ENCODE measurements around the gene BBC3. TPM values are rescaled to one million over a fixed set of nuclear protein-coding genes. Genes with fewer than 3 reads are reported as not detected.

Gene BBC3
- total RNA-seq, 1 donor from 2014 or later: 4.7 TPM

DNA sequence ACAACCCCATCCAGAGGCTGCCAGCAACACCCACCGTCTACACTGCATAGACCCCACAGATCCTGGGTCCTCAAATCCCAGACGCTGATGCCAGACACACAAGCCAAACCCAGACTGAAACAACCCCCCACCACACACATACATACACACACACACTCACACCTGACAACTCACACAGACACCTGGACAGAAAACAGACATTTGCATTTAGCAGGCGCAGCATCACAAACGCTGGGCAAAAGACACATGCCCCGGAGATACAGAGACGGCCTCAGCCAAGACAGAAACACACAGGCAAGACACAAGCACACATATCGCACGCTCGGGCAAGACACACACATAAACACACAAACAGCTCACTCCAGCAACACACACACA, 1.3 kb downstream of the BBC3 start:
- H3K4me3 ChIP-seq: peak overlapping the region; percentile 85 to 95
- H3K9me3 ChIP-seq: no peaks in the 10 kb centered on the region
- intact Hi-C loops (cut with DNase I): no loop called here
- no peak for DNase-seq (ENCODE audit: extremely low spot score in 2 of 2)
- peak overlapping the region; percentile 100 for H3K27ac ChIP-seq
- peaks cover 61% of the 10 kb centered on the region for H3K4me1 ChIP-seq
- H3K36me3 ChIP-seq: no peaks in the 10 kb centered on the region
- no peak for TF ChIP-seq POLR2AphosphoS5 (IDR thresholded peaks at IDR 0.05; ENCODE audit: insufficient read depth in 1 of 2, low read depth in 1 of 2)
- TF ChIP-seq, protein P1, sequence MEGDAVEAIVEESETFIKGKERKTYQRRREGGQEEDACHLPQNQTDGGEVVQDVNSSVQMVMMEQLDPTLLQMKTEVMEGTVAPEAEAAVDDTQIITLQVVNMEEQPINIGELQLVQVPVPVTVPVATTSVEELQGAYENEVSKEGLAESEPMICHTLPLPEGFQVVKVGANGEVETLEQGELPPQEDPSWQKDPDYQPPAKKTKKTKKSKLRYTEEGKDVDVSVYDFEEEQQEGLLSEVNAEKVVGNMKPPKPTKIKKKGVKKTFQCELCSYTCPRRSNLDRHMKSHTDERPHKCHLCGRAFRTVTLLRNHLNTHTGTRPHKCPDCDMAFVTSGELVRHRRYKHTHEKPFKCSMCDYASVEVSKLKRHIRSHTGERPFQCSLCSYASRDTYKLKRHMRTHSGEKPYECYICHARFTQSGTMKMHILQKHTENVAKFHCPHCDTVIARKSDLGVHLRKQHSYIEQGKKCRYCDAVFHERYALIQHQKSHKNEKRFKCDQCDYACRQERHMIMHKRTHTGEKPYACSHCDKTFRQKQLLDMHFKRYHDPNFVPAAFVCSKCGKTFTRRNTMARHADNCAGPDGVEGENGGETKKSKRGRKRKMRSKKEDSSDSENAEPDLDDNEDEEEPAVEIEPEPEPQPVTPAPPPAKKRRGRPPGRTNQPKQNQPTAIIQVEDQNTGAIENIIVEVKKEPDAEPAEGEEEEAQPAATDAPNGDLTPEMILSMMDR (IDR thresholded peaks at IDR 0.05): no peak
- TF ChIP-seq POLR2A (IDR thresholded peaks at IDR 0.05): no peak
- no peaks in the 10 kb centered on the region for H3K27me3 ChIP-seq

DNA sequence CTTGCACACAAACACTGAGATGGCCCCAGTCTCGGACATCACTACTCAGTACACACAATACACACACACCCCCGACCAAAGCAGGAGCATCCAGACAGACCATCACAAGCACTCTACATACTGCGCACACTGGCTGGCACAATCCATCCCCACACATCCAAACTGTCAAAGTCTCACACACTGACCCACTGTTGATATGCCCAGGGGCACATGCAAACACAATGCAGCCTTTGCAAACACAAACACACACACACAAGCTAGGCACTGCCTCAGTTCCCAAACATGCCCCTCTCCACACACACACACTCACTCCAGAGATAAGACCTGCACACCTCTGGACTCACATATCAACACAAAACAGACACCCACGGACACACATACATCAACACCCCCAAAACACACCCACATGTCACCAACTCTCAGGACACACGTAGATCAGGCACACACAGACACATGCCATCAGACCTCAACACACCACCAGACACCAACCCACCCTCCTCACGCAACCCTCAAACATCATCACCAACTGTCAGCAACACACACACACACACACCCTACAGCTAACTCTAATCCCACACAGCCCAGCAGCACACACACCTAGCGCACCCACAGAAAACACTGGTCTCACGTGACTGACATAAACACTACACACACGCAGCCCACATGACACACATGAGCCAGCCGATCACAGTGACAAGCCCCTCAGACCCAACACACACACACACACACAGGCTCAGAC, 1.9 kb downstream of the BBC3 start:
- Histone ChIP-seq H3K9me3 (no peaks in the 10 kb centered on the region), H3K27ac (peak overlapping the region; percentile 100), H3K36me3 (no peaks in the 10 kb centered on the region), H3K27me3 (no peaks in the 10 kb centered on the region), H3K4me3 (peak overlapping the region; percentile 85 to 95), H3K4me1 (peaks cover 61% of the 10 kb centered on the region)
- TF ChIP-seq POLR2AphosphoS5 (IDR thresholded peaks at IDR 0.05; ENCODE audit: insufficient read depth in 1 of 2, low read depth in 1 of 2): no peak
- TF ChIP-seq, protein P1 (IDR thresholded peaks at IDR 0.05): no peak
- no peak for TF ChIP-seq POLR2A (IDR thresholded peaks at IDR 0.05)
- intact Hi-C loops (cut with DNase I): no loop called here
- no peak for DNase-seq (ENCODE audit: extremely low spot score in 2 of 2)

DNA sequence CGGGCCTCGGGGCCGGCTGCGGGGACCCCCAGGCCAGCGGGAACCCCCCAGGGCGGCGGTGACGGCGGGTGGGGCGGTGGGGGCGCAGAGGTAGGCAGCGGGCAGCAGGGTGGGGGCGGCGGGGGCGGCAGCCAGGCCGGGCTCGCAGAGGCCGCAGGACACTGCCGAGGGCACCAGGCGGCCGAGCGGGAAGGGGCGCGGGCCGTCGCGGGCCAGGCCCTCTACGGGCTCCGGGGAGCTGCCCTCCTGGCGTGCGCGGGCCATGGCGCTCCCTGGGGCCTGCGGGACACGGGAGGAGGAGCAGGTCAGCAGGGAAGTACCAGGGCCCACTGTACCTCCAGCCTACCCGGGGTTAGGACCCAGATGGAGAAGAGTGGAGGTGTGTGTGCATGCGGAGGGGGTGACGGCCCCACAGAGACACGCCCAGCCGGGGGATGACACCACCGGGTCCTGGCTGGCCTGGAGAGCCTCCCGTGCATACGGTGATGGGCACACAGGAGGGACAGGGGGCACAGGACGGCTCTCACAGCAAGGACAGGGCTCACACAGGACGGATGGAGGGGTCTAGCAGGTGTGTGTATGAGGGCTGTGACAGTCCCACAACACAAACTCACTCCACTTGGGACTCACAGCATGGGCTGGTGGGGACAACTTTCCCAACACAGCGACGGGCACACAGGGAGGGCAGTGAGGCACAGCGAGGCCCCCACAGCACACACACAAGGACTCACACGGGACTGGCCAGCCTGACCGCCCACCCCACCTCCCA, 2.6 kb downstream of the BBC3 start:
- intact Hi-C loops (cut with DNase I): no loop called here
- H3K27ac ChIP-seq: peak overlapping the region; percentile 100
- no peaks in the 10 kb centered on the region for H3K27me3 ChIP-seq
- no peak for DNase-seq (ENCODE audit: extremely low spot score in 2 of 2)
- no peaks in the 10 kb centered on the region for H3K9me3 ChIP-seq
- peak overlapping the region; percentile 57 to 95 for H3K4me3 ChIP-seq
- no peak for TF ChIP-seq POLR2A (IDR thresholded peaks at IDR 0.05)
- TF ChIP-seq, protein P1 (IDR thresholded peaks at IDR 0.05): no peak
- TF ChIP-seq POLR2AphosphoS5 (IDR thresholded peaks at IDR 0.05; ENCODE audit: insufficient read depth in 1 of 2, low read depth in 1 of 2): peak in 1 of 2 donors; percentile 12
- peaks cover 61% of the 10 kb centered on the region for H3K4me1 ChIP-seq
- H3K36me3 ChIP-seq: no peaks in the 10 kb centered on the region

DNA sequence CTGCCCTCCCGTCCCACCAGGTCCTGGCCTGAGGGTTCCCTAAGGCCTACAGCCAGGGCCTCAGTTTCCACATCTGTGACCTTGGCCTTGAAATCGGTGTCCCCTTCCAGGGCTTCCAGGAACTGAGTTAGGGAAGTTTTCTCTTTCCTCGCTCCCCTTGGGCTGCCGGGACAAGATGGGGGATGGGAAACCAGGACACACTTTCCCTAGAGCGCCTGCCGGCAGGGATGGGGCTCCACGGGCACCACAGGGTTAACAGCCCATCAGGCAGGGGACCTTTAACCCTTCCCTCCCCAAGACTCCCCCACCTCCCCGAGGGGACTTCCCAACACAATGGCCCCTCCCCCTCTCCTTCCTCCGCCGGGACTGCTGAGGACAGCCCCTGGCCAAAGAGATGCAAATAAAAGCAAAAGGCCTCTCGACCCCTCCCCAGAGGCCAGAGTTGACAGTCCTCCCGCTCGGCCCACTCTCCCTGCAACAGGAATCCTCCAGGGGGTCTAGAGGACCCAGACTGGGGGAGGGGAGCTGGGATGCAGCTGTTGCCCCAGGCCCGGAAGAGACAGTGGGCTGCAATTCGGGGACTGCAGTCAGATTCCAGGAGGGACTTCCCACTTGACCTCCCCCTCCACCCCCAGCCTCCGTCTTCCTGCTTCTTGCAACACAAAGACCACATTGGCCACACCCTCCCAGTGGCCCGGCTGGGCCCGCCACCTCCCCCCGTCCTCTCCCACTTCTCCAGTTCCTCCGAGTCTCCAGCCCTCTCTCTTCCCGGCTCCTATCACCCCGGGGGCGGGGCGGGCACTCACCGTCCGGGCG, 3.4 kb downstream of the BBC3 start:
- peak overlapping the region; percentile 100 for H3K27ac ChIP-seq
- H3K36me3 ChIP-seq: no peaks in the 10 kb centered on the region
- TF ChIP-seq POLR2A (IDR thresholded peaks at IDR 0.05) (peak in 1 of 2 donors; percentile 52), POLR2AphosphoS5 (IDR thresholded peaks at IDR 0.05; ENCODE audit: insufficient read depth in 1 of 2, low read depth in 1 of 2) (peak in 1 of 2 donors; percentile 63)
- TF ChIP-seq, protein P1 (IDR thresholded peaks at IDR 0.05): no peak
- DNase-seq (ENCODE audit: extremely low spot score in 2 of 2): no peak
- H3K4me1 ChIP-seq: peaks cover 61% of the 10 kb centered on the region
- peak overlapping the region; percentile 57 to 95 for H3K4me3 ChIP-seq
- intact Hi-C loops (cut with DNase I): no loop called here
- no peaks in the 10 kb centered on the region for H3K27me3 ChIP-seq
- H3K9me3 ChIP-seq: no peaks in the 10 kb centered on the region

Data from vagina (tissue), 2 donors.